Activated CD8-positive, alpha-beta T cell treated with anti-CD3 and anti-CD28 coated beads for 36 hours (primary cell): ENCODE data around the gene RAB28. TPM values are rescaled to one million over a fixed set of nuclear protein-coding genes. Genes with fewer than 3 reads are reported as not detected.

Experiments
- ATAC-seq: fragments of 200-7000 bp; cut with Tn5 transposase; one replicate; pipeline ENCODE4 v1.10.0; 2021; ENCODE audit warnings: mild to moderate bottlenecking, moderate library complexity
- CTCF ChIA-PET: fragments of 350-600 bp; sonication (Branson Sonifier 250); formaldehyde crosslinking; loops from one replicate; lab custom pipeline; 2021; ENCODE audit warnings: antibody characterized with exemption; lab: Charles Lee
- POLR2A ChIA-PET: fragments of 350-600 bp; sonication (Branson Sonifier 250); formaldehyde crosslinking; loops from one replicate; lab custom pipeline; 2021; ENCODE audit warnings: antibody characterized with exemption; lab: Charles Lee
- DNase-seq: peaks from one replicate; pipeline ENCODE4 v3.0.0-alpha.2; 2020
- H3K27ac Mint-ChIP-seq: one replicate; pipeline ENCODE4 v1.8.0; 2021; ENCODE audit warnings: mild to moderate bottlenecking, mixed read lengths
- H3K27me3 Mint-ChIP-seq: one replicate; pipeline ENCODE4 v1.8.0; 2021; ENCODE audit warnings: mixed read lengths
- H3K36me3 Mint-ChIP-seq: one replicate; pipeline ENCODE4 v1.8.0; 2021; ENCODE audit warnings: low read depth, mixed read lengths
- H3K4me1 Mint-ChIP-seq: one replicate; pipeline ENCODE4 v1.8.0; 2021; ENCODE audit warnings: low read depth, mixed read lengths
- H3K4me3 Mint-ChIP-seq: one replicate; pipeline ENCODE4 v1.8.0; 2021; ENCODE audit warnings: mild to moderate bottlenecking, moderate library complexity, mixed read lengths
- H3K9me3 Mint-ChIP-seq: one replicate; pipeline ENCODE4 v1.8.0; 2021; ENCODE audit warnings: mixed read lengths
- intact Hi-C: fragments of 100-400 bp; cut with micrococcal nuclease; formaldehyde crosslinking; loops from one replicate; pipeline ENCODE4 v1.10.0; 2022
- total RNA-seq, 2 experiments: library from RNA; stranded (reverse); gene quantifications; one replicate each; pipeline ENCODE4 v1.2.3, GENCODE V29; 2021
- TF ChIP-seq, protein P1 (sequence below): fragments of 200-600 bp; IDR thresholded peaks from one replicate; pipeline ENCODE4 v1.8.0; 2022; ENCODE audit warnings: antibody characterized with exemption, mild to moderate bottlenecking

RAB28 gene
- total RNA-seq, 2 experiments from 2014 or later = 12.5 to 13.1 TPM

DNA sequence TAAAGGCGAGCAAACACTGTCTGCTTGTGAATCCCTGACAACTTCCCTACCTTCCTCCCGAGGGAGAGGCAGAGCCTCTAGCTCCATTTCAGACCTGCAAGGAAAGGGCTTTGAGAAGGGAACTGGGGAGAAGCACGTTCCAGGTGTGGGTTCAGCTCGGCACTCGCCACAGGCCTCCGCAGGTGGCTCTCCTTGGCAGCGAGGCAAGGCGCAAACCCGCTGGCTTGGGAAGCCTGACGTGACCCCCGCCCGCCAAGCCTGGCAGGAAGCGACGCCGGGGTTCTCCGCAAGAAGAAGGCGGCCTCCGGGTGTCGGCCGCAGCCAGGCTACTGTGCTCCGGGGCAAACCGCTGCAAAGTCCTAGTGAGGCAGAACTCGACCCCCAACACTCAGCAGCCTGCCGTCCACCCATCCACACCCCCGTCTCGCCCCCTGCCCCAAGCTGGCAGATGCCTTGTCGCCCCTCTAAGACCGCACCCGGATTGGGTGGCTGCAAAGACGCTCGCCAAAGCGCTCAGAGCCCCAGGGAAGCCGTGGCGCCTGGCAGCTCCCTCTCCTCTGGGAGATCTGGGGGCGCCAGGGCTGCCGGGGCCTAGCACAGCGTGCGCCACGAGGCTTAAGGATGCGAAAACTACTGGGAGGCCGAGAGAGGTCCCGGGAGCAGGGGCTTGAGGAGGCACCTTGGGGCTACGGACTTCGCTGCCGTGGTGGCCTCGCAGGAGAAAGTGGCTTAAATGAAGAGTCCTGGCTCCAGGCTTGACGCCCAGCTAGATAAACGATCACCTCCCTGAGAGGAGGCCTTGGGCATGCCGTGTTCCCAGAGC lies 38.4 kb upstream of the RAB28 start:
- no peak for DNase-seq
- Mint-ChIP-seq H3K4me3 (peak overlapping the region; percentile 15), H3K27me3 (peaks cover 71% of the 10 kb centered on the region), H3K4me1 (peaks cover 11% of the 10 kb centered on the region), H3K36me3 (peaks cover 6% of the 10 kb centered on the region), H3K27ac (no peak overlapping the region), H3K9me3 (peaks cover 1% of the 10 kb centered on the region)
- intact Hi-C loops = no loop called here
- peak; percentile 66 for ATAC-seq
- TF ChIP-seq, protein P1, sequence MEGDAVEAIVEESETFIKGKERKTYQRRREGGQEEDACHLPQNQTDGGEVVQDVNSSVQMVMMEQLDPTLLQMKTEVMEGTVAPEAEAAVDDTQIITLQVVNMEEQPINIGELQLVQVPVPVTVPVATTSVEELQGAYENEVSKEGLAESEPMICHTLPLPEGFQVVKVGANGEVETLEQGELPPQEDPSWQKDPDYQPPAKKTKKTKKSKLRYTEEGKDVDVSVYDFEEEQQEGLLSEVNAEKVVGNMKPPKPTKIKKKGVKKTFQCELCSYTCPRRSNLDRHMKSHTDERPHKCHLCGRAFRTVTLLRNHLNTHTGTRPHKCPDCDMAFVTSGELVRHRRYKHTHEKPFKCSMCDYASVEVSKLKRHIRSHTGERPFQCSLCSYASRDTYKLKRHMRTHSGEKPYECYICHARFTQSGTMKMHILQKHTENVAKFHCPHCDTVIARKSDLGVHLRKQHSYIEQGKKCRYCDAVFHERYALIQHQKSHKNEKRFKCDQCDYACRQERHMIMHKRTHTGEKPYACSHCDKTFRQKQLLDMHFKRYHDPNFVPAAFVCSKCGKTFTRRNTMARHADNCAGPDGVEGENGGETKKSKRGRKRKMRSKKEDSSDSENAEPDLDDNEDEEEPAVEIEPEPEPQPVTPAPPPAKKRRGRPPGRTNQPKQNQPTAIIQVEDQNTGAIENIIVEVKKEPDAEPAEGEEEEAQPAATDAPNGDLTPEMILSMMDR = no peak
- POLR2A ChIA-PET = interaction anchor here (0.6 to 1.2 kb wide), 2 partner anchors 15 to 589 kb away, joined by 3 read pairs; no protein-coding TSS in a partner anchor
- CTCF ChIA-PET = interaction anchor here (0.6 to 6.0 kb wide), 6 partner anchors 20 to 670 kb away, joined by 3 to 31 read pairs (median 4); partner anchors contain the start of genes NKX3-2 and RAB28

- ChIA-PET POLR2A (no interaction called here), CTCF (interaction anchor here (1.2 to 6.0 kb wide), 2 partner anchors 21 to 24 kb away, joined by 3 to 31 read pairs; partner anchors contain the start of gene NKX3-2)
- H3K36me3 Mint-ChIP-seq = peaks cover 6% of the 10 kb centered on the region
- no peak for DNase-seq
- H3K4me3 Mint-ChIP-seq = no peak overlapping the region
- intact Hi-C loops = no loop called here
- TF ChIP-seq, protein P1 = no peak
- no peak overlapping the region for H3K27ac Mint-ChIP-seq
- no peak for ATAC-seq
- H3K27me3 Mint-ChIP-seq = peaks cover 61% of the 10 kb centered on the region
- H3K4me1 Mint-ChIP-seq = peaks cover 8% of the 10 kb centered on the region
- H3K9me3 Mint-ChIP-seq = no peaks in the 10 kb centered on the region
These were observed 36.9 kb upstream of the RAB28 start for GRCh38 chr4:13521047-13521446.

DNA sequence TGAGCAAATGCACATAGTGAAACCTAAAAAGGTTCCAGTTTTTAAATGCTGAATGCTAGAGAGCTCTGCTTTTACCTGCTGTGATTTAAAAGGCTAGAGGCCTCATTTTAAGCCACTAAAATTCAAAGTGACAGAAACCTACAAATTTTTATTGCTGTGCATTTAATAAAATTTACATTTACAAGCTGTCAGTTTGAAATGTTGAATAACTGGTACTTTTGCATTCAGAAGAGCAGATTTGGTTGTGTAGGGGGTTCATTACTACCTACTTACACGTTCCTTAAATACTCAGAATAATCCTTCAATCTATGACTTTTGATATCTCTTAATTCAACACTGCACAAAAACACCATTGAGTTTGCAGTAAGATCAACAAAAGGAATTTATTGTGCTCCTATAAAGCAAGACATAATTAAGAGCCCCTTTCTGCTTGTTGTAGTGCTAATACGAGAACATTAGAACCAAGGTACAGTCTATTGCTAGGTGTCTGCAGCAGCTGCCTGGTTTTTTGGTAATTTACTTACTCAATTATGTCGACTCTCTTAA lies 32.2 kb upstream of the RAB28 start:
- ChIA-PET POLR2A (no interaction called here), CTCF (no interaction called here)
- H3K4me3 Mint-ChIP-seq = no peak overlapping the region
- H3K9me3 Mint-ChIP-seq = no peaks in the 10 kb centered on the region
- H3K27ac Mint-ChIP-seq = no peak overlapping the region
- TF ChIP-seq, protein P1 = no peak
- H3K27me3 Mint-ChIP-seq = peaks cover 42% of the 10 kb centered on the region
- H3K4me1 Mint-ChIP-seq = no peaks in the 10 kb centered on the region
- ATAC-seq = no peak
- DNase-seq = no peak
- intact Hi-C loops = no loop called here
- no peaks in the 10 kb centered on the region for H3K36me3 Mint-ChIP-seq

DNA sequence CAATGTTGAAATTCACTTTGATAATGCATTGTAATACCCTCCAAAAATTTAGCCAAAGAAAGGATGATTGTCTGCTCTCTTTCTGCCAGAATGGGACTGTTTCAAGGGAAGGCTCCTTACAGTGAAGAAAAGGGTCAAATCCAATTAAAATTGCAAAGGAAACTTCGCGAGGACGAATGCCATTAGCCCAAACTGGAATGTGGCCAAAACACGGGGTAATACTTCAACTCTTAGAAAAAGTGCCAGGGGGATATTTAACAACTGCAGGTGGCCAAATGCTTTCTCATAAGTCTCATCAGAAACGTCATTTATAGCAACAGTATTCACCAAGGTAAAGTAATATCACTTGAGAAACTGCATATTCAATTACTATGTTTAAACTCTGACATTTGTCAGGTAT lies 31.1 kb upstream of the RAB28 start:
- ATAC-seq = no peak
- Mint-ChIP-seq H3K4me1 (no peaks in the 10 kb centered on the region), H3K36me3 (no peaks in the 10 kb centered on the region), H3K27me3 (peaks cover 35% of the 10 kb centered on the region), H3K9me3 (no peaks in the 10 kb centered on the region), H3K4me3 (no peak overlapping the region), H3K27ac (no peak overlapping the region)
- TF ChIP-seq, protein P1 = no peak
- POLR2A ChIA-PET = no interaction called here
- CTCF ChIA-PET = no interaction called here
- DNase-seq = no peak
- intact Hi-C loops = no loop called here

GRCh38 chr4:13514722-13515121 lies 30.6 kb upstream of the RAB28 start:
- ChIA-PET POLR2A (no interaction called here), CTCF (no interaction called here)
- Mint-ChIP-seq H3K4me1 (no peaks in the 10 kb centered on the region), H3K4me3 (no peak overlapping the region), H3K27ac (no peak overlapping the region), H3K27me3 (peaks cover 34% of the 10 kb centered on the region), H3K9me3 (no peaks in the 10 kb centered on the region), H3K36me3 (no peaks in the 10 kb centered on the region)
- TF ChIP-seq, protein P1 = no peak
- no peak for ATAC-seq
- no peak for DNase-seq
- intact Hi-C loops = no loop called here
